KMS-11 (cell line): ENCODE results near the gene COL1A2.

Experiments used
- H2AFZ ChIP-seq: fragments of 200-600 bp; sonication (generic); 2 replicates; pipeline ENCODE4 v1.6.1; 2016; ENCODE audit warnings: antibody characterized with exemption, mixed run types, low read depth
- H3K27ac ChIP-seq: fragments of 200-600 bp; sonication (generic); 2 replicates; pipeline ENCODE4 v1.6.1; 2016; ENCODE audit warnings: mild to moderate bottlenecking, mixed run types
- H3K27me3 ChIP-seq: fragments of 200-600 bp; sonication (generic); 2 replicates; pipeline ENCODE4 v1.6.1; 2017; ENCODE audit warnings: mild to moderate bottlenecking, low read depth, mixed run types, moderate library complexity; ENCODE audit not compliant: insufficient read depth
- H3K36me3 ChIP-seq: fragments of 200-600 bp; sonication (generic); 2 replicates; pipeline ENCODE4 v1.6.1; 2017; ENCODE audit warnings: mild to moderate bottlenecking, mixed run types; ENCODE audit not compliant: insufficient read depth
- H3K4me1 ChIP-seq: fragments of 200-600 bp; sonication (generic); 2 replicates; pipeline ENCODE4 v1.6.1; 2016; ENCODE audit warnings: mild to moderate bottlenecking, low read depth, mixed run types; ENCODE audit not compliant: poor library complexity, severe bottlenecking
- H3K4me2 ChIP-seq: fragments of 200-600 bp; sonication (generic); 2 replicates; pipeline ENCODE4 v1.7.0; 2016; ENCODE audit warnings: mild to moderate bottlenecking, mixed run types
- H3K4me3 ChIP-seq: fragments of 200-600 bp; sonication (generic); IDR thresholded peaks from 2 replicates; pipeline ENCODE4 v1.6.1; 2017; ENCODE audit warnings: low read depth, low read length, mixed read lengths; ENCODE audit not compliant: insufficient read depth
- H3K79me2 ChIP-seq: fragments of 200-600 bp; sonication (generic); 2 replicates; pipeline ENCODE4 v1.6.1; 2016; ENCODE audit warnings: low read depth, mixed run types; ENCODE audit not compliant: insufficient read depth
- H3K9ac ChIP-seq: fragments of 200-600 bp; sonication (generic); 2 replicates; pipeline ENCODE4 v1.6.1; 2016; ENCODE audit warnings: mild to moderate bottlenecking, mixed run types
- H4K20me1 ChIP-seq: fragments of 200-600 bp; sonication (generic); 2 replicates; pipeline ENCODE4 v1.6.1; 2016; ENCODE audit warnings: mild to moderate bottlenecking, mixed run types; ENCODE audit not compliant: insufficient read depth
- TF ChIP-seq, protein P1 (sequence below): fragments of 200-600 bp; sonication (generic); conservative IDR thresholded peaks from 2 replicates; pipeline ENCODE4 v1.6.1; 2017; ENCODE audit warnings: low read depth, mild to moderate bottlenecking, antibody characterized with exemption, low read length, moderate library complexity, mixed read lengths

Gene COL1A2

GRCh38 chr7:94418851-94419250 is 24.2 kb downstream of the COL1A2 start:
- no peak overlapping the region for H3K4me3 ChIP-seq
- no peak overlapping the region for H3K27ac ChIP-seq
- H4K20me1 ChIP-seq, result no peaks in the 10 kb centered on the region
- TF ChIP-seq, protein P1, sequence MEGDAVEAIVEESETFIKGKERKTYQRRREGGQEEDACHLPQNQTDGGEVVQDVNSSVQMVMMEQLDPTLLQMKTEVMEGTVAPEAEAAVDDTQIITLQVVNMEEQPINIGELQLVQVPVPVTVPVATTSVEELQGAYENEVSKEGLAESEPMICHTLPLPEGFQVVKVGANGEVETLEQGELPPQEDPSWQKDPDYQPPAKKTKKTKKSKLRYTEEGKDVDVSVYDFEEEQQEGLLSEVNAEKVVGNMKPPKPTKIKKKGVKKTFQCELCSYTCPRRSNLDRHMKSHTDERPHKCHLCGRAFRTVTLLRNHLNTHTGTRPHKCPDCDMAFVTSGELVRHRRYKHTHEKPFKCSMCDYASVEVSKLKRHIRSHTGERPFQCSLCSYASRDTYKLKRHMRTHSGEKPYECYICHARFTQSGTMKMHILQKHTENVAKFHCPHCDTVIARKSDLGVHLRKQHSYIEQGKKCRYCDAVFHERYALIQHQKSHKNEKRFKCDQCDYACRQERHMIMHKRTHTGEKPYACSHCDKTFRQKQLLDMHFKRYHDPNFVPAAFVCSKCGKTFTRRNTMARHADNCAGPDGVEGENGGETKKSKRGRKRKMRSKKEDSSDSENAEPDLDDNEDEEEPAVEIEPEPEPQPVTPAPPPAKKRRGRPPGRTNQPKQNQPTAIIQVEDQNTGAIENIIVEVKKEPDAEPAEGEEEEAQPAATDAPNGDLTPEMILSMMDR, result no peak
- no peaks in the 10 kb centered on the region for H3K36me3 ChIP-seq
- no peaks in the 10 kb centered on the region for H3K79me2 ChIP-seq
- no peak overlapping the region for H3K9ac ChIP-seq
- no peaks in the 10 kb centered on the region for H3K4me1 ChIP-seq
- H3K4me2 ChIP-seq, result no peak overlapping the region
- no peaks in the 10 kb centered on the region for H3K27me3 ChIP-seq
- H2AFZ ChIP-seq, result no peak overlapping the region

- TF ChIP-seq, protein P1, result no peak
- no peaks in the 10 kb centered on the region for H3K79me2 ChIP-seq
- H4K20me1 ChIP-seq, result no peaks in the 10 kb centered on the region
- H2AFZ ChIP-seq, result no peak overlapping the region
- no peak overlapping the region for H3K27ac ChIP-seq
- H3K4me3 ChIP-seq, result no peak overlapping the region
- H3K4me2 ChIP-seq, result no peak overlapping the region
- no peaks in the 10 kb centered on the region for H3K36me3 ChIP-seq
- no peaks in the 10 kb centered on the region for H3K27me3 ChIP-seq
- H3K4me1 ChIP-seq, result no peaks in the 10 kb centered on the region
- no peak overlapping the region for H3K9ac ChIP-seq
Observed at GRCh38 chr7:94420328-94420727, 25.6 kb downstream of the COL1A2 start.

DNA sequence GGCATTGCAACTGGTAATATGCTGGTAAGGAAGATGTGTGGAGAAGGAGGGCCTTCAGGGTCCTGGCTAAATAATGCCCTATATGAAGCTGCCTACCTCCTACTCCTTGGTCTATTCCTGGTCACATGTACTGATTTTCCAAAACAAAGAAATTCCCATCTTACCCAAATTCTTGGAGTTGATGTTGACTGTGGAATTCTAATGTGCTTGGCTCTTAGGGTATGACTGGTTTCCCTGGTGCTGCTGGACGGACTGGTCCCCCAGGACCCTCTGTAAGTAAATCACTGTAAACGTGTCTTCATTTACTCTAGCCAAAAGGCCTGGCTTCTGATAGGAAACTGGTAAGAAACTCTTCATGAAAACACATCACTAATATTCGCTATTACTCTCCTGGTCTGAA is 27.0 kb downstream of the COL1A2 start:
- Histone ChIP-seq H3K9ac (no peak overlapping the region), H4K20me1 (no peaks in the 10 kb centered on the region), H3K36me3 (no peaks in the 10 kb centered on the region), H2AFZ (no peak overlapping the region), H3K27me3 (no peaks in the 10 kb centered on the region), H3K79me2 (no peaks in the 10 kb centered on the region), H3K27ac (no peak overlapping the region), H3K4me2 (no peak overlapping the region), H3K4me3 (no peak overlapping the region), H3K4me1 (no peaks in the 10 kb centered on the region)
- TF ChIP-seq, protein P1, result no peak

DNA sequence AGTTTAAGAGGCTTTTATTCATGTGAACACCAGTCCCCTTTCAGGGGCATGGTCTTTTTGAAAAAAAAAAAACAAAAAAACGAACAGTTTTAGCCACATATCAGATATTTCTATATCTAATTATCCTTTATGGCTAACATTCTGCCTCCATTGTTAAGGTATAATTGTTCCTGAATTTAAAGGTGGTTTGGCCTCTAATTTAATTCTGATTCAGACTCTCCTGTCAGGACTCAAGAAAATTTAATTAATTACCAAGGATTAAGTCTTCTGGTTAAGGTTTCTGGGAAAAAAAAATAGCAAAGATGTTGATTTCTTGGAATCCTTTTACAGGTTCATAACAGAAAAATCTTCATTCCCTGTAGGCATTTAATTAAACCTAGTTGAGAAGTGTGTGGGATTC is 27.4 kb downstream of the COL1A2 start:
- Histone ChIP-seq H3K36me3 (no peaks in the 10 kb centered on the region), H3K9ac (no peak overlapping the region), H3K79me2 (no peaks in the 10 kb centered on the region)

More for the DNA sequence above, 27.4 kb downstream of the COL1A2 start:
- no peaks in the 10 kb centered on the region for H3K4me1 ChIP-seq
- no peak overlapping the region for H3K27ac ChIP-seq
- H3K4me3 ChIP-seq, result no peak overlapping the region
- H4K20me1 ChIP-seq, result no peaks in the 10 kb centered on the region
- TF ChIP-seq, protein P1, result no peak
- no peaks in the 10 kb centered on the region for H3K27me3 ChIP-seq
- no peak overlapping the region for H2AFZ ChIP-seq
- H3K4me2 ChIP-seq, result no peak overlapping the region
